ENCODE results near the gene FHAD1.
"Not testable (repeated sequence)": the region's sequence is repeated elsewhere in the genome, so short reads cannot be mapped to it uniquely, and the experiment has no call there.

FHAD1 gene

DNA sequence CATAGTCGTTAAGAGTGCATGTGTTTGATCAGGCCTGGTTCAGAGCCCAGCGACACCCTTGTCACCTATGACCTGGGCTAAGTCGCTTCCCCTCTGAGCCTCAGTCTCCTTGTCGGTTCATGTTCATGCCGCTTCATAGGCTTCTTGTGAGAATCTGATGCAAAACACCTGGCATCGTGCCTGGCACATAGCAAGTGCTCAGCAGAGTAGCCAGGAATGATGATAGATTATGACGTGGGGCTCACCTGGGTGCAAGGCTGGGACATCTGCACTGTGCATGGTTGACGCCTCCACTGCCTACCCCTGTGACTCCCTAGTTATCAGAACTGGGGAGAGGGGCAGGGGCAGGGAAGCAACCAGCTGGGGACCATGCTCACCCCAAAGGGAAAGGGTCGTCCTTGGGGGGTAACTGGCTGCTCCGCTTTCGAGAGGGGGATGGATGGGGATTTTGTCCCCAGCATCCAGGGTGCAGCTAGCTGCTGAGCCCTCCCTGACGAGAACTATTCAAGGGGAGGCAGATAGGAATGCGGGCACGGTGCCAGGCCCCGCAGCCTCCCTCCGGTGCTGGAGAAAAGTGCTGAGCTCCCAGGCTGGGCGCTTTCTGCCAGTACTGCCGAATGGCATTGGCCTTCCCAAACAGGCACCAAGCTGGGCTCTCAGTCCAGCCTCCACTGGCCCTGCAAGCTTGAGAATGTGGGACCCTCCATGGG is 171.9 kb downstream of the FHAD1 start:
- no peak for DNase-seq (ENCODE audit: low spot score)

- DNase-seq (ENCODE audit: low spot score) = no peak
These were observed 173.9 kb downstream of the FHAD1 start for GRCh38 chr1:15420853-15421465.

DNA sequence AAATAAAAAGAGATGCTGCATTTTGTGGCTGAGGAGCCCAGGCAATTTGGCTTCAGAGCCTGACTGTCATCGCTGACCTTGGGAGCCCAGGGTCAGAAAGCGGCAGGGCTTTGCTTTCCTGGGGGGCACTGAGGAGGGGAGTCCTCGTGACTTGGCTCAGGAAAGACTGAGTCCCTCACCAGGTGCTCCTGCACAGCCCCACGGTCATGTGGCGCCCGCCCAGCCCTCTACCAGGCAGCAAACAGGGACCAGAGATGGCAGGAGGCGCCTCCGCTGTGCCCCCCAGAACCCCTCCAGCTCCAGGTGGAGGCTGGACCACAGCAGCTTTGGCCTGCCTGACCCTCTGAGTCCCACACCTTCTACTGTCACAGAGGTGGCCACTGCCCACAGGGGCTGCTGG is 175.8 kb downstream of the FHAD1 start:
- no peak for DNase-seq (ENCODE audit: low spot score)

GRCh38 chr1:15423355-15424077 is 176.5 kb downstream of the FHAD1 start:
- DNase-seq (ENCODE audit: low spot score) = no peak

DNA sequence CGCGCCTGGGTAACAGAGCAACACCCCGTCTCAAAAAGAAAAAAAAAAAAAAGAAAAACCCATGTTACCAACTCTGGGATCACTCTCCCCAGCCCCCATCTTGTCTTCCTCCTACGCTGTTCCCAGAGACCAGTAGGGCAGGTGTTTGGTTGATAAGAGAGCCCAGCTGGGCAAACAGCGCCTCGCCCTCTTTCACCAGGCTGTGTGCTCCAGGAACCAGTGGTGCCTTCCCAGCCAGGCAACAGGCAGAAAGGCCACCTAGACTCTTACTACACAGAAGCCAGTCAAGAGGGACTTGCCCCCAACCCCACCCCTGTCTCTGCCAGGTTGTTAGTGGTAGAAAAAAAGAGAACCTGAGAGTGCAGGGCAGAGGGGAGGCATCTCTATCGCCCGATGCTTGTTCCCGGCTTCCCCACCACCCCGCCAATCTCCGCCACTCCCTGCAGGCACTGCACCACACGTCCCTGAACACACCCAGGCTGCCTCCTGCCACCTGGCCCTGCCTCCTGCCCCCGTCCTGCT is 177.2 kb downstream of the FHAD1 start:
- DNase-seq (ENCODE audit: low spot score) = no peak

DNA sequence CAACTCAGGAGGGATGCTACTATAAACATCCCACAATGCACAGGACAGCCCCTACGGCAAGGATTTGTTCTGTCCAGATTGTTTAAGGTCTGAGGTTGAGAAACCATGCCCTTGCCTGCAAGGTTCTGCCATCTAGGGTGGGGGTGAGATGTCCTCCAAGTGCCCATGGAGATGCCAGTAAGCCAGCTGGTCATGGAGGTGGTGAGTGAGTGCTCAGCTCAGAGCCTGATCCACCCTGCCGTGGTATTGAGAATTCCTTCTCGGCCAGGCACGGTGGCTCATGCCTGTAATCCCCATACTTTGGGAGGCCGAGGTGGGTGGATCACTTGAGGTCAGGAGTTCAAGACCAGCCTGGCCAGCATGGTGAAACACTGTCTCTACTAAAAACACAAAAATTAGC is 178.0 kb downstream of the FHAD1 start:
- no peak for DNase-seq (ENCODE audit: low spot score)

DNA sequence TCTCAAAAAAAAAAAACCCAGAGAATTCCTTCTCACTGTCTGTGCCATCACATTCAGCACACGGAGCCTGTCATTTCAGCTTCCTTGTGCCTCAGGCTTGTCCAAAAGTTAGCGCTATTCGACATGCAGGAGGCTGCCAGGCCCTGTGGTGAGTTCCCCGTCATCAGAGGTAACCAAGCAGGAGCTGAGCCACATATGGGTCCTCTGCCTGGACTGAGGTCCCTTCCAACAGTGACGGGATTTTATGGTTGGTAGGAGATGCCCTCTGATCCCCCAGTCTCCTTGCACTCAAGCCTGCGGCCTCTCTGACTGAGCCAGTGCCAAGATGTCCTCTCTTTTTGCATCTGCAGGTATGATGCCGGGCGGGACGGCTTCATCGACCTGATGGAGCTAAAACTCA is 178.5 kb downstream of the FHAD1 start:
- DNase-seq (ENCODE audit: low spot score) = no peak

DNA sequence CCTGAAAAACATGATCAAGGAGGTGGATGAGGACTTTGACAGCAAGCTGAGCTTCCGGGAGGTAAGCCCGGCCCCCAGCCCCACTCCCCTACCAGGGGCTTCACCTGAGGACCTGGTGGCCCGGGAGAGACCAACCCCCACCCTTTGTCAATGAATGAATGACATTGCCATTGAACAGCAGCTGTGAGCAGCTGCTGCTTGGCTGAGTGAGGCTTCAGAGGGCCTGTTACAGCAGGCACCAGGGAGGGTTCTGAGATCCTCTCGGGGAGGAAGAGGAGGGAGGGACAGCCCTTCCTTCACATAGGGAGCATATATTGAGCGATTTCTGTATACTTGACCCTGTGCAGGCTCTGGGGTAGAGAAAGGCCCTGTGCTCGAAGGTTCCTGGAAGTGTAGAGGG is 178.9 kb downstream of the FHAD1 start:
- no peak for DNase-seq (ENCODE audit: low spot score)

DNA sequence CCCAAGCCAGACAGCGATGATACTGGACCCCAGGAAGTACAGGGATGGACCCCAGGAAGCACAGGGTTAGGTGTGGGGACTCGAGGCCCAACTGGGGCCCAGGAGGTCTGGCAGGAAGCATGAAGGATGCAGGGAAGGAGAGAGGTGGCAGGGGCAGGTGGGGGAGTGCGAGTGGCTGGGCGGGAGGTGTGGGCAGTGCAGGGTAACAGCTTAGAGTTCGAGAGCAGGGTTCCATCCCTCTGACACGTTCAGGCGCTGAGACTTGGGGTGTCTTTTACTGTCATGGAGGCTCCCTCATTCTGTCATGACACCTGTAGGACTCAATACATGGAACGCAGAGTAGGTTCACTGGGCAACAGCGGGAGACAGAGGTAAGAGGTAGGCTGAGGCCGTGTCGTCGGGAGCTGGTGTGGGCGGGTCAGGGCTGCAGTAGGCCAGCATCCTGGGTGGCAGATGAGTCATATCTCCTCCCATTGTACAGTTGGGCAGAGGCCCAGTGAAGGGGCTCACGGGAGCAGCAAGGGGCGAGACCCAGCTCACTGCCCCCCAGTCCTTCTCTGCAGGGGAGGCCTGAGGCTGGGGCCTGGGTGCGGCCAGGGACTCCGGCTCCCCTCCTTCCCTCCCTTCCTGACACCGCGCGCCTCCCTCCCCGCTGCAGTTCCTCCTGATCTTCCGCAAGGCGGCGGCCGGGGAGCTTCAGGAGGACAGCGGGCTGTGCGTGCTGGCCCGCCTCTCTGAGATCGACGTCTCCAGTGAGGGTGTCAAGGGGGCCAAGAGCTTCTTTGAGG is 179.7 kb downstream of the FHAD1 start:
- no peak for DNase-seq (ENCODE audit: low spot score)

- DNase-seq (ENCODE audit: low spot score) = no peak
These were observed 180.2 kb downstream of the FHAD1 start for GRCh38 chr1:15427280-15427666.

DNA sequence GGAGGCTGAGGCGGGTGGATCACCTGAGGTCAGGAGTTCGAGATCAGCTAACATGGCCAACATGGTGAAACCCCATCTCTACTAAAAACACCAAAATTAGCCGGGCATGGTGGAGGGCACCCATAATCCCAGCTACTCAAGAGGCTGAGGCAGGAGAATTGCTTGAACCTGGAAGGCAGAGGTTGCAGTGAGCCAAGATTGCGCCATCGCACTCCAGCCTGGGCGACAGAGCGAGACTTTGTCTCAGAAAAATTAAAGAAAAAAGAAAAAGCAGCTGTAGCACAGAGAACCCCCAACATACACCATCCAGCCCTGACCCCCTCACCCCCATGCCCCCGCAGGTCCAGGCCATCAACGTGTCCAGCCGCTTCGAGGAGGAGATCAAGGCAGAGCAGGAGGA is 181.2 kb downstream of the FHAD1 start:
- not testable (repeated sequence) for DNase-seq (ENCODE audit: low spot score)

- no peak for DNase-seq (ENCODE audit: low spot score)
These were observed 181.9 kb downstream of the FHAD1 start for GRCh38 chr1:15428815-15429435.

- no peak for DNase-seq (ENCODE audit: low spot score)
These were observed 182.7 kb downstream of the FHAD1 start for GRCh38 chr1:15429701-15430149.

- peak; percentile 21 for DNase-seq (ENCODE audit: low spot score)
These were observed 184.0 kb downstream of the FHAD1 start for GRCh38 chr1:15430787-15431570.

DNA sequence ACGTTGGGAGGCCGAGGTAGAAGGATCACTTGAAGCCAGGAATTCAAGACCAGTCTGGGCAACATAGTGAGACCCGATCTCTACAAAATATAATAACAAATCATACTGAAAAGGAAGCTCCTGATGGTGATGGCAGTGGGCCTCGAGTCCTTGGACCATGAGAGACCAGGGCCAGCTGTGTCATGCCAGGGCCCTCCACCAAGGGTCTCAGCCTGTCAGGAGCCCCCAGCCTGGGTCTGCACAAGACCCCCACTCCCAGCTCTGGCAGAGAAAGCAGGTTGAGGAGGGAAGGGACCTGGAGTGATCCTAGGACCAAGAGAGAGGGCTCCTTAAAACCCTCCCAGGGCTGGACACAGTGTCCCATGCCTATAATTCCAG is 184.5 kb downstream of the FHAD1 start:
- DNase-seq (ENCODE audit: low spot score) = no peak

- DNase-seq (ENCODE audit: low spot score) = no peak
These were observed 185.3 kb downstream of the FHAD1 start for GRCh38 chr1:15432324-15432723.

DNA sequence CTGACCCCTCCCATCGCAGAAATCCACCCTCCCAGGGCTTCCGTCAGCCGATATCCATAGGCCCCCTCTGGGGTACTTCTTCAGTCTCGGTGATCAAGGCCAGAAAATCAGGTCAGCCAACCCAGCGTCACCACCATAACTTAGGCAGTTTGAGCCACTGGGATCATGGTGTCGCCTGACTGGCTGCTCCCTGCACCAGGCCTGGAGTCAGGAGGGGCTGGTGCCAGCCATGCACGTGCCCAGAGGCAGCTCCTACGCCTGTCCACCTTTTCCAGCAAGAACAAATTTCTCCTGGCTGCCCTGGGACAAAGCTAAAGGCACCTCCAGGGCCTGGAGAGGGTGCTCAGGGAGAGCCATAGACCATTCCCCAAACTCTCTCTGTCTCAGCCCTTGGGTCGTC is 186.4 kb downstream of the FHAD1 start:
- DNase-seq (ENCODE audit: low spot score) = no peak

DNA sequence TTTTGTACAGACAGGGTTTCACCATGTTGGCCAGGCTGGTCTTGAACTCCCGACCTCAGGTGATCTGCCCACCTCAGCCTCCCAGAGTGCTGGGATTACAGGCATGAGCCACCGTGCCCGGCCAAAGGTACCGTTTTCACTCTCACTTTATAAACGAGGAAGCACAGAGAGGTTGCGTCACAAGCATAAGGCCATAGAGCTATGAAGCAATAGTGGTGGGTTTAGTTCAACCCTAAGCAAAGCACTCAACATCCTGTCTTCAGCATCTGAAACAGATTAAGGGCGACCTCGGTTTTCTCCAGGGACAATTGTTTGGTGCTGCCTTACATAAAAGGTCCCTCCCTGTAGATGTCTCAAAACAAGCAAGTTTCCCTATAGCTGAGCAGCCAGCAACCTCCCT is 187.7 kb downstream of the FHAD1 start:
- DNase-seq (ENCODE audit: low spot score) = not testable (repeated sequence)

DNA sequence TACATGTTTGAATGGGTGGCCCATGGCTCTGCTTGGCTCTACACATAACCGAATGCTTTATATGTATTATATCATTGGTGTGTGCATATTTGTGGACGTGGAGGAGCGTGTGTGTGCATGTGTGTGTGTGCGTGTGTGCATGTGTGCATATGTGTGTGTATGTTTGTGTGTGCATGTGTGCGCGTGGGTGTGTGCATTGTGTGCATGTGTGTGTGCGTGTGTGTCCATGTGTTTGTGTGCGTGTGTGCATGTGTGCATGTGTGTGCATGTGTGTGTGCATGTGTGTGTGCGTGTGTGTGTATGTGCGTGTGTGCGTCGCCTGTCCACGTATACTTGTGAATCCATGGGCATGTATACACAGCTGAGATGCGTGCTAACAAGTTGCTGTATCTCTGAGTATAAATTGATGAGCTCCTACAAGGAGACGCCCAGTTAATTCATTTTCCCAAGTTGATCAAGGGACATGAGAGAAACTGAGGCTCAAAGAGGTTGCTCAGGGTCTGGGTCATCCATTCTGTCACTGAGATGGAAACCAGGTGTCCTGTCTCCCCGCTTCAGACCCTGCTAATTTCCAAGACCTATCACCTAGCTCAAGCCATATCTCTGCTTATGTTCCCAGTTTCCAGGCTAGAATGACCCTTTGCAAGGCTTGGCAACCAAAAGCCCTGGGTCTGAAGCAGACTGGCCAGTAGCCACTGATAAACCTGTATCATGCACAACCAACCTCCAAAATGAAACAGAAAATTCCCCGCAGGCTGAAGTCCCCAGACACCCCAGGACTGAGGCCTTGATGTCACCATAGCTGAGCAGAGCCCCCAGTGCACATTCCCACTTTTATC is 188.4 kb downstream of the FHAD1 start:
- no peak for DNase-seq (ENCODE audit: low spot score)

DNA sequence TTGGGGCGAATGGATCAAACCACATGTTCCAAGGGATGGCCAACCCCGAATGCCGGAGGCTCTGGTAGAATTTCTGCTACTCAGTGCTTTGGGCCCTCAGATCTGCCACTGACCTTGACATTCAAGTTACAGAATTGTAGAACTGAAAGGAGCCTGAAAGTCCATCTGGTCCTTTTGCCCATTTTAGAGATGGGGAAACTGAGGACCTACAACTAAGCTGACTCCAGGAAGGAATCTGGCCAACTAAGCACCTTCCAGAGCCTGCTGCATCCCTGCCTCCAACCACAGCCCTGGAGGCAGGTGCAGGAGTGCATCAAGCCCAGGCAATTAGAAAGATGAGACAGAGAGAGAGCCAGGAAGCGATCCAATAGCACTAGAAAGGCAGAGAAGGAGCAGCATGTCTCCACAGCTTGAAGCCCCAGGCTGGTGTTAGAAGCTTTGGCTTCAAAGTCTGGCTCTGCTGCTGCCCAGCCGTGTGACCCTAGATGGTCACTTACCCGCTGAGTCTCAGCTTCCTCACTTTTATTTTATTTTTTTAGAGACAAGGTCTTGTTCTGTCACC is 189.9 kb downstream of the FHAD1 start:
- no peak for DNase-seq (ENCODE audit: low spot score)
